Fibroblast of mammary gland (primary cell): ENCODE data around the gene SEMA3C.
A peak's percentile ranks its signal among the peaks of the same experiment; 100 is the strongest.

Experiments used
- DNase-seq: peaks from one replicate; pipeline ENCODE4 v3.0.0-alpha.2; 2010; ENCODE audit warnings: low read depth
- H3K4me3 ChIP-seq: 2 replicates; pipeline ENCODE4 v1.5.1; 2011; ENCODE audit warnings: low read depth, mild to moderate bottlenecking, low read length, moderate library complexity; ENCODE audit not compliant: control insufficient read depth
- CTCF ChIP-seq: conservative IDR thresholded peaks from 2 replicates; pipeline ENCODE4 v1.5.1; 2011; ENCODE audit warnings: low read depth, low read length, inconsistent platforms; ENCODE audit not compliant: control insufficient read depth, insufficient read depth

SEMA3C gene

GRCh38 chr7:80847027-80847426, 71.8 kb downstream of the SEMA3C start:
- no peak for DNase-seq
- H3K4me3 ChIP-seq, result no peak overlapping the region
- no peak for TF ChIP-seq CTCF

- no peak for DNase-seq
- H3K4me3 ChIP-seq, result no peak overlapping the region
- no peak for TF ChIP-seq CTCF
These were observed 73.9 kb downstream of the SEMA3C start for GRCh38 chr7:80844916-80845315.

- no peak for TF ChIP-seq CTCF
- DNase-seq, result no peak
- no peak overlapping the region for H3K4me3 ChIP-seq
These were observed 75.7 kb downstream of the SEMA3C start for GRCh38 chr7:80843018-80843677.

GRCh38 chr7:80842022-80842790, 76.6 kb downstream of the SEMA3C start:
- DNase-seq, result no peak
- TF ChIP-seq CTCF, result no peak
- H3K4me3 ChIP-seq, result no peak overlapping the region

GRCh38 chr7:80841423-80841955, 77.4 kb downstream of the SEMA3C start:
- DNase-seq, result peak; percentile 45
- TF ChIP-seq CTCF, result no peak
- no peak overlapping the region for H3K4me3 ChIP-seq

GRCh38 chr7:80840681-80841080, 78.2 kb downstream of the SEMA3C start:
- TF ChIP-seq CTCF, result no peak
- DNase-seq, result no peak
- no peak overlapping the region for H3K4me3 ChIP-seq
